Measurements from ENCODE around the gene WNK4.

GRCh38 chr17:42841975-42842685 lies 61.7 kb downstream of the WNK4 start:
- TF ChIP-seq CTCF (conservative IDR thresholded peaks at IDR 0.05 in 1 of 2, IDR thresholded peaks at IDR 0.05 in 1 of 2; ENCODE audit: low read depth in 1 of 2, low read length in 2 of 2) = no peak
- no peak for TF ChIP-seq EZH2 (IDR thresholded peaks at IDR 0.05; ENCODE audit: low read length, missing control alignments)

Measured in fibroblast of lung (primary cell).